ENCODE measurements around the gene PPP1R26.

- TF ChIP-seq CTCF (IDR thresholded peaks at IDR 0.05) (no peak), POLR2A (IDR thresholded peaks at IDR 0.05) (no peak)
Measured at GRCh38 chr9:135488013-135488330, 8.4 kb downstream of the PPP1R26 start.
